ENCODE results near the gene KCTD16. TPM values are rescaled to one million over a fixed set of nuclear protein-coding genes. Genes with fewer than 3 reads are reported as not detected.

Gene KCTD16
- polyA plus RNA-seq, 1 donor (not counting 4 experiments of a cell fraction or from before 2014, with no cell fraction given): 0.04 TPM

- no peaks in the 10 kb centered on the region for H3K9me3 ChIP-seq (ENCODE audit: control insufficient read depth, low read depth, low read length)
- H2AFZ ChIP-seq (ENCODE audit: control insufficient read depth, low read length): no peak overlapping the region
- dilution Hi-C loops (cut with MboI; ENCODE audit: extremely low pct_ligation_motif_present, low sequenced_read_pairs): no loop called here
- H3K27me3 ChIP-seq (ENCODE audit: control insufficient read depth, extremely low read depth, insufficient read depth, low read length): no peaks in the 10 kb centered on the region
- no peaks in the 10 kb centered on the region for H3K9me1 ChIP-seq (ENCODE audit: control insufficient read depth, extremely low read depth, insufficient read depth, low read length)
- FAIRE-seq (no peak), DNase-seq (ENCODE audit: low read depth, low spot score) (no peak)
- H4K20me1 ChIP-seq (ENCODE audit: control insufficient read depth, extremely low read depth, insufficient read depth, low read length): no peaks in the 10 kb centered on the region
- no peaks in the 10 kb centered on the region for H3K79me2 ChIP-seq (ENCODE audit: control insufficient read depth, insufficient read depth, low read length)
- TF ChIP-seq CTCF (optimal IDR thresholded peaks at IDR 0.05 in 1 of 3, IDR thresholded peaks at IDR 0.05 in 1 of 3, conservative IDR thresholded peaks at IDR 0.05 in 1 of 3; ENCODE audit: extremely low read depth in 1 of 3, insufficient read depth in 2 of 3, low read length in 3 of 3) (no peak), EZH2 (IDR thresholded peaks at IDR 0.05; ENCODE audit: low read length) (no peak)
- no peak overlapping the region for H3K27ac ChIP-seq (ENCODE audit: control insufficient read depth, insufficient read depth, low read length)
- no peak overlapping the region for H3K4me3 ChIP-seq (ENCODE audit: control insufficient read depth in 2 of 3, extremely low read depth in 1 of 3, insufficient read depth in 2 of 3, low read depth in 1 of 3, low read length in 3 of 3)
- no peak overlapping the region for H3K9ac ChIP-seq (ENCODE audit: control insufficient read depth, extremely low read depth, insufficient read depth, low read length)
- H3K4me1 ChIP-seq (ENCODE audit: control insufficient read depth, extremely low read depth, insufficient read depth, low read length): no peaks in the 10 kb centered on the region
- H3K4me2 ChIP-seq (ENCODE audit: control insufficient read depth, extremely low read depth, insufficient read depth, low read depth, low read length): no peak overlapping the region
- H3K36me3 ChIP-seq (ENCODE audit: control insufficient read depth in 2 of 2, extremely low read depth in 1 of 2, insufficient read depth in 2 of 2, low read length in 2 of 2): no peaks in the 10 kb centered on the region
Observed at GRCh38 chr5:144414202-144415029, 243.7 kb downstream of the KCTD16 start.

- H3K4me3 ChIP-seq (ENCODE audit: control insufficient read depth in 2 of 3, extremely low read depth in 1 of 3, insufficient read depth in 2 of 3, low read depth in 1 of 3, low read length in 3 of 3): no peak overlapping the region
- no peak overlapping the region for H3K9ac ChIP-seq (ENCODE audit: control insufficient read depth, extremely low read depth, insufficient read depth, low read length)
- no peaks in the 10 kb centered on the region for H3K9me1 ChIP-seq (ENCODE audit: control insufficient read depth, extremely low read depth, insufficient read depth, low read length)
- H2AFZ ChIP-seq (ENCODE audit: control insufficient read depth, low read length): no peak overlapping the region
- dilution Hi-C loops (cut with MboI; ENCODE audit: extremely low pct_ligation_motif_present, low sequenced_read_pairs): no loop called here
- no peaks in the 10 kb centered on the region for H3K27me3 ChIP-seq (ENCODE audit: control insufficient read depth, extremely low read depth, insufficient read depth, low read length)
- FAIRE-seq (no peak), DNase-seq (ENCODE audit: low read depth, low spot score) (no peak)
- no peak overlapping the region for H3K27ac ChIP-seq (ENCODE audit: control insufficient read depth, insufficient read depth, low read length)
- H3K79me2 ChIP-seq (ENCODE audit: control insufficient read depth, insufficient read depth, low read length): no peaks in the 10 kb centered on the region
- no peaks in the 10 kb centered on the region for H3K9me3 ChIP-seq (ENCODE audit: control insufficient read depth, low read depth, low read length)
- no peaks in the 10 kb centered on the region for H3K4me1 ChIP-seq (ENCODE audit: control insufficient read depth, extremely low read depth, insufficient read depth, low read length)
- no peaks in the 10 kb centered on the region for H4K20me1 ChIP-seq (ENCODE audit: control insufficient read depth, extremely low read depth, insufficient read depth, low read length)
- H3K36me3 ChIP-seq (ENCODE audit: control insufficient read depth in 2 of 2, extremely low read depth in 1 of 2, insufficient read depth in 2 of 2, low read length in 2 of 2): no peaks in the 10 kb centered on the region
- H3K4me2 ChIP-seq (ENCODE audit: control insufficient read depth, extremely low read depth, insufficient read depth, low read depth, low read length): no peak overlapping the region
- TF ChIP-seq EZH2 (IDR thresholded peaks at IDR 0.05; ENCODE audit: low read length) (no peak), CTCF (optimal IDR thresholded peaks at IDR 0.05 in 1 of 3, IDR thresholded peaks at IDR 0.05 in 1 of 3, conservative IDR thresholded peaks at IDR 0.05 in 1 of 3; ENCODE audit: extremely low read depth in 1 of 3, insufficient read depth in 2 of 3, low read length in 3 of 3) (no peak)
Observed at GRCh38 chr5:144416196-144416595, 245.5 kb downstream of the KCTD16 start.
